ENCODE measurements around the gene GABARAP. TPM values are rescaled to one million over a fixed set of nuclear protein-coding genes. Genes with fewer than 3 reads are reported as not detected.

The GABARAP gene
- total RNA-seq, 1 experiment from 2014 or later: 228 TPM

- peak; percentile 97 for DNase-seq (ENCODE audit: low spot score)
- H3K27me3 Mint-ChIP-seq (ENCODE audit: low read depth): no peaks in the 10 kb centered on the region
- ATAC-seq: peak; percentile 89
- H3K9me3 Mint-ChIP-seq: no peaks in the 10 kb centered on the region
- H3K4me3 Mint-ChIP-seq: peak within 1 kb of the TSS; percentile 92
- ChIA-PET POLR2A (interaction anchor here (0.6 to 1.4 kb wide), 4 partner anchors 9 to 31 kb away, joined by 3 to 8 read pairs (median 5); partner anchors contain the start of genes ACADVL, CLDN7, GABARAP and PHF23), CTCF (interaction anchor here (1.2 kb wide), 2 partner anchors 57 to 309 kb away, joined by 3 to 6 read pairs; no protein-coding TSS in a partner anchor)
- H3K36me3 Mint-ChIP-seq: peaks cover 33% of the 10 kb centered on the region
- peaks cover 29% of the 10 kb centered on the region for H3K4me1 Mint-ChIP-seq
- peak within 1 kb of the TSS; percentile 100 for H3K27ac Mint-ChIP-seq
- TF ChIP-seq SP1 (CRISPR knock-in tag; conservative IDR thresholded peaks at IDR 0.05): peak; percentile 12; the same call in 1 of the 2 replicates
- no peak for TF ChIP-seq GABPB1 (CRISPR knock-in tag; IDR thresholded peaks at IDR 0.05)
- no peak for TF ChIP-seq ATF2 (CRISPR knock-in tag; IDR thresholded peaks at IDR 0.05; ENCODE audit: borderline replicate concordance, low read depth)
Observed at GRCh38 chr17:7251661-7252175, 9.5 kb upstream of the GABARAP start, which contains the start of gene CTDNEP1. Gene CTDNEP1, minus strand, starts transcription at chr17:7251734. Its CDS starts 438 bp downstream, at chr17:7251296.

GRCh38 chr17:7250695-7251627 lies 8.7 kb upstream of the GABARAP start:
- H3K36me3 Mint-ChIP-seq: peaks cover 33% of the 10 kb centered on the region
- H3K9me3 Mint-ChIP-seq: no peaks in the 10 kb centered on the region
- H3K27ac Mint-ChIP-seq: peak overlapping the region; percentile 92
- ChIA-PET POLR2A (interaction anchor here (0.6 to 1.4 kb wide), 4 partner anchors 9 to 31 kb away, joined by 3 to 8 read pairs (median 5); partner anchors contain the start of genes ACADVL, CLDN7, GABARAP and PHF23), CTCF (interaction anchor here (0.6 to 1.5 kb wide), 4 partner anchors 15 to 310 kb away, joined by 3 to 6 read pairs (median 4); no protein-coding TSS in a partner anchor)
- ATAC-seq (no peak), DNase-seq (ENCODE audit: low spot score) (no peak)
- peak overlapping the region; percentile 92 for H3K4me3 Mint-ChIP-seq
- TF ChIP-seq E2F4 (CRISPR knock-in tag; IDR thresholded peaks at IDR 0.05; ENCODE audit: borderline replicate concordance, low read depth) (no peak; the same call in 1 of the 2 replicates), IRF1 (CRISPR knock-in tag; IDR thresholded peaks at IDR 0.05) (no peak), EMX1 (CRISPR knock-in tag; IDR thresholded peaks at IDR 0.05) (no peak), NR3C1 (CRISPR knock-in tag; conservative IDR thresholded peaks at IDR 0.05; ENCODE audit: low read depth) (no peak), ZNF532 (CRISPR knock-in tag; IDR thresholded peaks at IDR 0.05; ENCODE audit: borderline replicate concordance) (no peak), NR1H2 (CRISPR knock-in tag; IDR thresholded peaks at IDR 0.05) (no peak), ZNF416 (CRISPR knock-in tag; IDR thresholded peaks at IDR 0.05) (no peak), SMAD4 (CRISPR knock-in tag; IDR thresholded peaks at IDR 0.05) (no peak), TEAD1 (CRISPR knock-in tag; IDR thresholded peaks at IDR 0.05) (no peak), JUN (CRISPR knock-in tag; IDR thresholded peaks at IDR 0.05) (no peak), NFE2L1 (CRISPR knock-in tag; IDR thresholded peaks at IDR 0.05) (no peak), ZNF423 (CRISPR knock-in tag; IDR thresholded peaks at IDR 0.05) (no peak), MLX (CRISPR knock-in tag; IDR thresholded peaks at IDR 0.05) (no peak), ZBTB21 (CRISPR knock-in tag; IDR thresholded peaks at IDR 0.05; ENCODE audit: borderline replicate concordance) (no peak), ZNF671 (CRISPR knock-in tag; IDR thresholded peaks at IDR 0.05) (no peak), CDX4 (CRISPR knock-in tag; IDR thresholded peaks at IDR 0.05; ENCODE audit: borderline replicate concordance) (no peak), MYBL2 (CRISPR knock-in tag; IDR thresholded peaks at IDR 0.05) (no peak), ZSCAN18 (CRISPR knock-in tag; IDR thresholded peaks at IDR 0.05) (no peak), TEAD4 (CRISPR knock-in tag; IDR thresholded peaks at IDR 0.05) (no peak)
- peaks cover 34% of the 10 kb centered on the region for H3K4me1 Mint-ChIP-seq
- no peaks in the 10 kb centered on the region for H3K27me3 Mint-ChIP-seq (ENCODE audit: low read depth)

All from WTC11 (cell line).